HG02642 (cell line): ENCODE measurements around the gene SAPCD2.
"Not testable (repeated sequence)": the region's sequence is repeated elsewhere in the genome, so short reads cannot be mapped to it uniquely, and the experiment has no call there.

Source experiments
- ATAC-seq: cut with Tn5 transposase; IDR thresholded peaks from one replicate; pipeline ENCODE4 v1.9.1; 2021; ENCODE audit warnings: mild to moderate bottlenecking; ENCODE audit not compliant: unreplicated experiment, poor library complexity

The SAPCD2 gene

DNA sequence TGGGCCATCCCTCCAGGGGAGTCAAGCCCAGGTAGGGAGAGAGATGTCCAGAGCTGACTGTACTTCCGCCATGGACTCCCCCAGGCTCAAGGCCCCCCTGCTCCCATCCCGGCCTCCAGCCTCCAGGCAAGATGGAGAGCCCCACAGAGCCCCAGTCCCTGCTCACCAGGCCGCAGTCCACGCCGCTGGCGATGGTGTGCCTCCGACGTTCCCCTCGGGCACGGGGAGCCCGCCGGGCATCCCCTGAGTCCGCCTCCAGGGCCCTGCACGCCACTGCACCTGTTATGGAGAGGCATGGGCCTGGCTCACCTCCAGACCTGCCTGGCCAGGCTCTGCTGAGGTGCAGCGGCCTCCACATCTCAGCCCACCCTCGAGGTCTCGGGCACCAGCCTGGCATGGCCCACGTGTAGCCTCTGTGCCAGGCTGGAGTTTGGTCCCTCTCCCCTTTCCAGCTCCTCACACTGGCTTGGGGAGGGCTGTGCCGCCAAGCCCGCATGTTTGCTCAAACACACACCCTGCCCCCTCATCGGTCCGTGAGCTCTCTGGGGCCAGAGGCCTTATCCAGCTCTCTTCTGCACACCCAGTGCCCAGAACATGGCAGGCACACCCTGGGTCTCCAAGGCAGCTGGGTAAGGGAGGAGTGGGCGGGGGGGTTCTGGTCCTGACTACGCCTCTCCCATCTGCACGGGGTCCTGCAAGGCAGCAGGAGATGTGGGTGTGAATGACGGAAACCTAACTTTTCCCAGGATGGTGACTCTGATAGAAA is 4.1 kb downstream of the SAPCD2 start:
- no peak for ATAC-seq

DNA sequence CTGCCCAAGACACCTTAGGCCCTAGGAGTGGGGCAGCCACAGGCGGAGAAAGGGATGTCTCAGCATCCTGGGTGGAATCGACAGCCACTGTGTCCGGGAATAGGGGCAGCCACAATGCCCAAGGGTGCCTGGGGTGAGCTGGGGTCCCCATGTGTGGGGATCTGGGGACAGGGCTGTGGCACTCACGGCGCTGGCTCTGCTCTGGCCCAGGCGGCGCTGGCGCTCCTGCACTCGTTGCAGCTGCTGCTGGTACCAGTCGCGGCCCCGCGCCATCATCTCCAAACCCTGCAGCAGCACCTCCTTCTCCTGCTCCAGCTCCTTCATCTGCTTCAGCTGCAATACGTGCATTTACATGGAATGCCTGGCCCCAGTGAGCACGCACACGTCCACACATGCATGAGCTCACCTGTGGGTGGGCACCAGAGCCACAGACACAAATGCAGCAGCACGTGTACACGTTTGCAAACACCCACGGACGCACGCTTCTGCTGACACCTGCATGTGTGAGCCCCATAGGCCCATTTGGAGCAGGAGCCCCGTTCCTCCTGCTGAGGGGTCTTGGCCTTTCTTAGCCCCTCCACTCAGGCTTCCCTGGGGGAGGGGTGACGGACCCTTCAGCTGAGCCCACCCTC is 4.9 kb downstream of the SAPCD2 start:
- no peak for ATAC-seq

GRCh38 chr9:137064880-137065164 is 5.5 kb downstream of the SAPCD2 start:
- ATAC-seq = no peak

GRCh38 chr9:137064027-137064879 is 6.1 kb downstream of the SAPCD2 start:
- ATAC-seq = no peak

- ATAC-seq = no peak
Observed at GRCh38 chr9:137063311-137064026, 6.9 kb downstream of the SAPCD2 start.

- not testable (repeated sequence) for ATAC-seq
Observed at GRCh38 chr9:137062798-137063197, 7.6 kb downstream of the SAPCD2 start.

GRCh38 chr9:137062384-137062783 is 8.0 kb downstream of the SAPCD2 start:
- ATAC-seq = no peak

- no peak for ATAC-seq
Observed at GRCh38 chr9:137058521-137059234, 11.7 kb downstream of the SAPCD2 start.

DNA sequence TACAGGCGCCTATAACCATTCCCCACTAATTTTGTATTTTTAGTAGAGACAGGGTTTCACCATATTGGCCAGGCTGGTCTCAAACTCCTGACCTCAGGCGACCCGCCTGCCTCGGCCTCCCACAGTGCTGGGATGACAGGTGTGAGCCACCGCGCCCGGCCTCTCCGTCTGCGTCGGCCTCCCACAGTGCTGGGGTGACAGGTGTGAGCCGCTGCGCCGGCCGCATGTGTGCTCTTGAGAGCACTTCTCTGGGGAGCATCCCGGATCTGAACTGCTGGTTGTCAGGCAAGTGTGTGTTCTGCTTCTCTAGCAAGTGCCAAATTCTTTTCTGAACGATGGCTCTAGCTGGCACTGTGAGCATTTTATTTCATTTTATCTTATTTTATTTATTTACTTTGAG is 12.8 kb downstream of the SAPCD2 start:
- ATAC-seq = no peak

DNA sequence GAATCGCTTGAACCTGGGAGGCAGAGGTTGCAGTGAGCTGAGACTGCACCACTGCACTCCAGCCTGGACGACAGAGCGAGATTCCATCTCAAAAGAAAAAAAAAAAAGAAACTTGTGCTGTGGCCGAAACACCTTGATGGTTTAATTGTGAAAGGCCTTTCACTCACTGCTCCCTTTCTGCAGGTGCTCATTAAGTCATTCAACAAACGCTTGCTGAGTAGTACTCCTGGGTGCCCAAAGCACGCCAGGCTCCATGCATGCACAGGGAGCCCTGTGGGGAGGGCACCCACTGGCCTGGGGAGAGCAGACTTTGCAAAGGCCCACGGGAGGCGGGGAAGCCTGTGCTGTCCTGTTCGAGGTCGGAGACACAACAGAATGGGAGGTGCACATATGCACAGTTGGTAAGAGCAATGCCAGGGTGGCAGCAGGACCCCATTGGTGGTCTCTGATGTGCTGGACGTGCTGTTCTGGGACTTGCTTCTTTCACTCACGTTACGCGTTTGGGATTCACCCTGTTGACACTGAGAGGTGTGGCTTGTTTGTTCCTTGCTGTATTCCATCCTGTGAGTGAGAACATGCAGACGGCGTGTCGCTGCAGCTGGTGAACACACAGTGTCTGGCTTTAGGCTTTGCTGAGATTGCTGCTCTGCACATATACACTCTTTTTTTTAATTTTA is 13.5 kb downstream of the SAPCD2 start:
- no peak for ATAC-seq

DNA sequence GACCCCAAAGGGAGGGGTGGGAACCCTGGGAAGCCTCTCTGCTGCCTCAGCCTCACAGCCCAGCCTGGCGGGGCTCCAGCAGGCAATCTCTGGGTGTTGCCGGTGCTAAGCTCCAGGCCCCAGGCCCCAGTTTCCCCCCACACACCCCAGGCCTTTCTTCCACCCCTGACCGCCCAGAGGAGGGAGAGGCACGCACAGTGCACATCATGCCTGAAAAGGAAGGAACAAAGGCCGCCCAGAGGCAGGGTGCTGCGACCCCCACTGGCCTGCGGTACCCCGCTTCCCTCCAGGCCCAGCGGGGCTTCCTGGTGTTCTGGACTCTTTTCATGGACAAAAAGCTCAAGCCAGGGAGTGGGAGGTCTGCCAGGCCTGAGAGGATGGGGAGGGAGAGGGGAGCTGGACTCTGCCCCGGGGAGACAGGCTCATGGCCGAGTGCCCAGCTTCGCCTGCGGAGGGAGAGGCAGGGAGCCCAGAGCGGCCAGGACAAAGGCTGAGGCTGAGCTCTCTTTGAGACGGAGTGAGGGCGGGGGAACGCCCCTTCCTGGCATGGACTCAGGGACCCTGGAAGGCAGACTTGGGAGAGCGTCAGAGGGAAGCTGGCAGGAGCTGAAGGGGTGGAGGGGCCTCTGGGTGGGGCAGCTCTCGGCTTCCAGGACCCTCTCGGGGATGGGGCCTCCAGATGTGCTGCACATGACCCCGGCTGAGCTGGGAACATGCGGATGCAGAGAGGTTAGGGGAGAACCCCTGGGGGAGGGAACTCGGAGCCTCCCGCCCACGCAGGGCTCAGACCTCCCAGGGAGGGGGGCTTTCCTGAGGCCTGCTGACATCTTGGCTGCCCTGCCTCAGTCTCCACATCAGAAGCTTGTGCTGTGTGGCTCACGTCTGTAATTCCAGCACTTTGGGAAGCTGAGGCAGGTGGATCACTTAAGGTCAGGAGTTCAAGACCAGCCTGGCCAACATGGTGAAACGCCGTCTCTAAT is 14.7 kb downstream of the SAPCD2 start:
- ATAC-seq = no peak

GRCh38 chr9:137054932-137055384 is 15.4 kb downstream of the SAPCD2 start:
- no peak for ATAC-seq

DNA sequence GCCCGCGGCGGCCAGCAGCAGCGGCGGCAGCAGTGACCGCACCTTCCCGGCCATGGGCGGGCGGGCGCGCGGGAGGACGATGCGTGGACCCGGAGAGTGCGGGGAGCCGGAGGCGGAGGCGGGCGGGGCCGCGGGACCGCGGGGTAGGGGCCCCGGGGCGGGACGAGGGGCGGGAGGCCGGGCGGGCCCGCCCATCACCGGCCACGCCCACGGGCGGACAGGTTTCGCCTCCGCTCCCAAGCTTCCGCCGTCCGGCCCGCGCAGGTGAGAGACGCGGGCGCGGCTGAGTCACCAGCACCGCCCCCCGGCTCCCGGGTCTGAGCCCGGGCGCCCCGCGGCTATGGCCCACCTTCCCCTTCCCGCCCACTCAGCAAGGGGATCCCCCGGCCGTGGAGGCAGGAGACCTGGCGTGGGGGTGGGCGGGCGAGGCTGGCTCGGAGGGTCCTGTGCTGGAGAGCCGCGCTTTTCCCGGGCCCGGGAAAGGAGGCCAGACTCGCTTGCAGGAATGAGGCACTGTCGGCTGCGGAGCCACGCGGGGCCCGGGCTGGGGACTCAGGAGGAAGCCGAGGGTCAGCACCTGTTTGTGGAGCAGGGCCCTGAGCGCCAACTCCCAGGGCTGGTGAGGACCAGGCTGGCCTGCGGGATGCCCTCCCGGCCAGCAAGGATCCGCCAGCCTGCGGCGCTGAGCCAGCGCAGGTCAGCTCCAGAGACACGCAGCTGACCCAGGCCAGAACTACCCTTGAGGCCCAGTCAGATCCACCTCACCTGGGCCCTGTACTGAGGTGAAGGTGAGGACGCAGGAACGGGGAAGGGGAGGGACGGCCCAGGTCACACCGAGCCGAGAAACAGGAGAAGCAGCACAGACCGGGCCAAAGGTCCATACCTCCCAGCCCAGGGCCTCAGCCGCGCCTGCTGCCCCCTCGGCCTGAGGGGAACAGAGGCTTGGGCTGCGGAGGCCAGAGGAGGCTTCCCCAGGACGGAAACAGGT is 16.1 kb downstream of the SAPCD2 start, which contains the start of gene ENTPD2:
ENTPD2 (minus strand) TSS at position 118 of the 988 bp plus-strand sequence; CDS start at position 54, 64 bp downstream.
- ATAC-seq = no peak

GRCh38 chr9:137052998-137053943 is 17.1 kb downstream of the SAPCD2 start:
- ATAC-seq = no peak

DNA sequence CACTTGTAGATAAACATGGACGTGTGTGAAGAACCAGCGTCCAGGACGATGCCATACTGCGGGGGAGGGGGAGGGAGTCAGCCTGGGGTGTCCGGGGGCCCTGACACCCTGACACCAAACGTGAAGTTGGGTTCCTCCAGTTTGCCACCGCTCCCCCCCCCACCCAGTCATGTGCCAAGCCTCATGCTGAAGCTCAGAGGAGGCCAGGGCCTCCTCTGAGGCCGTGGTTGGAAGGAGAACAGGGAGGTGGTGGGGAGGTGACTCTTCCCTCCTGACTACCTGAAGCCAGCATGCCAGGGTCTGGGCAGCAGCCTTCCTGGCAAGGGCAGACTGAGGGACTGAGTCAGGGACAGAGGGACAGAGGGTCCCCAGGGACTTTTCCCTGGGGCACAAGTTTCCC is 18.1 kb downstream of the SAPCD2 start:
- no peak for ATAC-seq
